Measurements from ENCODE around the gene RPTOR.

The RPTOR gene

GRCh38 chr17:80956321-80957190 lies 411.9 kb downstream of the RPTOR start:
- no peak for DNase-seq

DNA sequence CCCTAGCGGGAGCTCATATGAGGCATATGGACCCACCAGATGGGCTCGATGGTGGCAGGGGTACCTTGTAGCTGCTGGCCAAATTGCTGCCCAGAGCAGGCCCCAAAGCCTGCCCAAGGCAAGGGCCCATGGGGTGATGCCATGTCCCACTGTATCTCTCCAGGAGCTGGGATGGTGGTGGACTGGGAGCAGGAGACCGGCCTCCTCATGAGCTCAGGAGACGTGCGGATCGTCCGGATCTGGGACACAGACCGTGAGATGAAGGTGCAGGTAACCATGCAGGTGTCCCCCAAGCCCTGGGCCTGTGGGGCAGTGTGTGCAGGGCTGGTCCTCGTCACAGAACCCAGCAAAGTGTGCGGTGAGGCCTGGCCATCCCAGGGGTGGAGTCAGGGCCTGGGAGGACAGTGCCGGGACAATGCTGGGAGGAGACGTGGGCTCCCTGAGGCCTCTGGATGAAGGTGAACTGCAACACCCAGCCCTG lies 412.9 kb downstream of the RPTOR start:
- no peak for DNase-seq

GRCh38 chr17:80959330-80960036 lies 414.8 kb downstream of the RPTOR start:
- no peak for DNase-seq

- no peak for DNase-seq
Observed at GRCh38 chr17:80960037-80960796, 415.6 kb downstream of the RPTOR start.

- no peak for DNase-seq
Observed at GRCh38 chr17:80960797-80961452, 416.3 kb downstream of the RPTOR start.

DNA sequence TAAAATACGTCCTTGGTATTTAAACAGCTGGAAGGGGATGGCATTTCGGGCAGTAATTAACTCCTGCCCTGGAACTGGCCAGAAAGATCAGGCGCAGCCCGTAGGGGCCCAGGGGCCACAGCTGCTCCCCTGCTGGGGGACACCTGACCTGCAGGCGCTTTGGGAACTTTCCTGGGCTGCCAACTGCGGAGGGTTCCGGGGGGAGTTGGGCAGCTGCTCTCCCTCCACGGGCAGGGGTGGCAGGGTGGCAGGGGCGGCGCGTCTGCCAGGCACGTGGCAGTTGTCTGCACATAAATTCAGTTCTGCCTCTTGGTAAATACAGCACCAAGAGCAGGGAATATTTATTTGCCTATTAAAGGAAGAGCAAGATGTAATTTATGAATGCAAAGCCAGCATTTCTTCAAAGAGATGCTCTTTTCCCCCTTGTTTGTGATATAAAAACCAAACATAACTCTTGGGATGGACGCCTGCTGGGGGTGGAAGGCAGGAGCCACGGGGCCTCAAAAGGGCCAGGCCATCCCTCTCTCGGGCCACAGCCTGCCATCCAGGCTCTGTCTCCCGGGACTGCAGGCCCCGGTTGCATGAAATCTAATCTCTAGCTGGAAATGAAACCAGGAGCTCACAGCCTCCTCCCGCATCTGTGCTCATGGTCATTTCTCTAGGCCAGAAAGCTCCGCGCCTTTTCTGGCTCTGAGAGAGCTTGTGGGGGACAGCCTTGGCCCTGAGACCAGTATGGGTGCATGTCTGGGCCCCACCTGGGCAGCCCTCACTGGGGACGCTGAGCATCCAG lies 417.1 kb downstream of the RPTOR start:
- no peak for DNase-seq

DNA sequence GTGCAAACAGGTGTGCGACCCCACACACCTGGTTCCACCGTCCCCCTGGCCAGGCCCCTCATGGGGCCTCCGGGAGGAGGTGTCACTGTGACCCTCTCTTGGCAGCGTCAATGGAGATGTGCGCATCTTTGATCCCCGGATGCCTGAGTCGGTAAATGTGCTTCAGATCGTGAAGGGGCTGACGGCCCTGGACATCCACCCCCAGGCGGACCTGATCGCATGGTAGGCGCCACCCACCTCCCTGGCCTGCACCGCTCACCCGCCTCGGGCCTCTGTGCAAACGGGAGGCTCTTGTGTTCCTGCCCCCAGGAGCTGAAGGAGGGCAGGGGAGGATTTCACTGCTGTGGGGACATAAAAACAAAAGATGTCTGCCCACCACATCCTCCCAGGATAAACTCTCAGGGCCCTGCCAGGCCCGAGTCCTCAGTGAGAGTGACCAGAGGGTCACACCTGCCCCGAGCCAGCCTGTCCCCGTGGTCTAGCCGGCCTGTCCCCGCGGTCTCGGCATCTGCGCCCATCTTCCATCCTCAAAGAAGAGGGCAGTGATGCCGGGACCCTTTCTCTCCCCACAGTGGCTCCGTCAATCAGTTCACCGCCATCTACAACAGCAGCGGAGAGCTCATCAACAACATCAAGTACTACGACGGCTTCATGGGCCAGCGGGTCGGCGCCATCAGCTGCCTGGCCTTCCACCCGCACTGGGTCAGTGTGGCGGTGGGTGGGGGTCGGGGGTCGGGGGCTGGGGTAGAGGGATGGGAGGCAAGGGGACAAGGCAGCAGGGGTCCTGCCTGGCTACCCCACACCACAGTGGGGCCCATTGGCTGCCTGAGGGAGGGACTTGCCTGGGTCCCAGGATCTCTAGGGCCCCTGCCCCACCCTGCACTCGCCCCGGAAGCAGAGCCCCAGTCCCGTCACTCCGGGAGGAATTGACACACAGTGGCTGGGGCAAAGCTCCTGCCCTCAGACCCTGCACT lies 418.0 kb downstream of the RPTOR start:
- DNase-seq: no peak

- DNase-seq: no peak
Observed at GRCh38 chr17:80963812-80964543, 419.3 kb downstream of the RPTOR start.

DNA sequence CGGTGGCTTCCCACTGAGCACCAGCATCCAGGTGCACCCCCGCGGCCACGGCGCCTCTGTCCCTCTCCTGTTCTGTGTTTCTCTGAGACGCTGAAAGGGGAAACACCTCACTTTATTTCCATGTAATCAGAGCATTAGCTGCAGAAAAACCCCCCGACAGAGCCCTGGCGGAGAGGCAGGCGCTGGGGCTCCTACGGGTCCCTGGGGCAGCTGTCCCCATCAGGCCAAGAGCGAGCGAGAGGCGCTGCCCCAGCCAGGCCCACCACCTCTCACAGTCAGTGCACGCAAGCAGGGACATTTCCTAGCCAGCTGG lies 419.9 kb downstream of the RPTOR start:
- no peak for DNase-seq

- no peak for DNase-seq
Observed at GRCh38 chr17:80964859-80965580, 420.4 kb downstream of the RPTOR start.

DNA sequence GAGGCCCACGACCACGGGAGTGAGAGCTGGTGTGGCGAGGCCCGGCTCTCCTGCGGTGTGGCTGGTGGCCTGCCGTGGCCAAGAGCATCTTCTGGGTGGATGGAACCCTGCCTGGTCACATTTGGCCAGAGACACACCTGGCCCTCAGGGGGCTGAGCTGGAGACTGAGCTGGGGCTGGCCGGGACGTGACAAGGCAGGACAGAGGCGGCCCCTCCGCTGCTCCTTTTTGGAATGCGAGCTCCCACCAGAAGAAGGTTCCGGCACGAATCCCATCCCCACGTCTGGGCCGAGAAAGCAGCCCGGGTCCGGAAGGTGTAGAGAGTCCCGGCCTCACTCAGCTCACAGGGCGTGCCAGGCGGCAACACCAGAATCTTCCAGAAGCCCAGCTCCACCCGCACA lies 421.0 kb downstream of the RPTOR start:
- DNase-seq: no peak

DNA sequence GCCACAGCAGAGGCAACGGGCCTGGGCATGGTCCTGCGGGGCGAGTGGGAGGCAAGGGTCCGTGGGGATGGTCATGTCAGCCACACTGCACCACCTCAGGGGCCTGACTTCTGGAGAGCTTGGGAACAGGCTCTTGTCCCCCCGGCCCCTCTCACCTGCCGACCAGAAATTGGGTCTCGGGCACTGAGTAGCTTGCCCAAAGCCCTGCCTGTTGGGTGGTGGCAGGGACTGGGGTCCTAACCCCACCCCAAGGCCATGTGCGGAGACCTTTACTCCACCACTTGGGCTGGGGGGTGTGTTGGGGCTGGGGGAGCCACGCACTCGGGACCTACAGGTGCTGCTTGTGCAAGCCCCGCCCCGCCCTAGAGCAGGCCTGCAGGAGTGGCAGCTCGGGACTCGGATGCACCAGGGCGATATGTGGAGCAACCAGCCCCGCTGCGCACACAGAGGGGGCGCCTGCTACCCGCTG lies 422.8 kb downstream of the RPTOR start:
- DNase-seq: no peak

DNA sequence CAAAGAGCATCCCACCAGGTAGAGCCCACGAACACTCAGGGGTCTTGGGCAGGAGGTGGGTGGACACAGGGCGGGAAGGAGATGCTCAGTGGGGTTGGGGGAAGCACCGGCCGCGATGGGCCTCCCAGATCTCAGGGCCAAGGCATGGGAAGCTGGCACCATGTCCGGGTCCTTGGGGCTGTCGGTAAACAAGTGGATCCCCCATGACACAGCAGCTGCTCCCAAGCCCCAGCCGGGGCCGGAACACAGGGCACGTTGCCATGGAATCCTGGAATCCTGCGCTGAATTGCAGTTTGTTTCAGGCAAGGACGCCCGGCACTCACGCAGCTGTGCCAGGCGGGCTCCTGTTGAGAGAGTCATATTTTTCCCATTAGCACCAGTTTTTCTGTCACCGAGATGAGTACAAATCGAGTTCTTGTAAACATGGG lies 424.0 kb downstream of the RPTOR start:
- no peak for DNase-seq

GRCh38 chr17:80969030-80969673 lies 424.5 kb downstream of the RPTOR start:
- DNase-seq: no peak

- no peak for DNase-seq
Observed at GRCh38 chr17:80969674-80970043, 425.0 kb downstream of the RPTOR start.

DNA sequence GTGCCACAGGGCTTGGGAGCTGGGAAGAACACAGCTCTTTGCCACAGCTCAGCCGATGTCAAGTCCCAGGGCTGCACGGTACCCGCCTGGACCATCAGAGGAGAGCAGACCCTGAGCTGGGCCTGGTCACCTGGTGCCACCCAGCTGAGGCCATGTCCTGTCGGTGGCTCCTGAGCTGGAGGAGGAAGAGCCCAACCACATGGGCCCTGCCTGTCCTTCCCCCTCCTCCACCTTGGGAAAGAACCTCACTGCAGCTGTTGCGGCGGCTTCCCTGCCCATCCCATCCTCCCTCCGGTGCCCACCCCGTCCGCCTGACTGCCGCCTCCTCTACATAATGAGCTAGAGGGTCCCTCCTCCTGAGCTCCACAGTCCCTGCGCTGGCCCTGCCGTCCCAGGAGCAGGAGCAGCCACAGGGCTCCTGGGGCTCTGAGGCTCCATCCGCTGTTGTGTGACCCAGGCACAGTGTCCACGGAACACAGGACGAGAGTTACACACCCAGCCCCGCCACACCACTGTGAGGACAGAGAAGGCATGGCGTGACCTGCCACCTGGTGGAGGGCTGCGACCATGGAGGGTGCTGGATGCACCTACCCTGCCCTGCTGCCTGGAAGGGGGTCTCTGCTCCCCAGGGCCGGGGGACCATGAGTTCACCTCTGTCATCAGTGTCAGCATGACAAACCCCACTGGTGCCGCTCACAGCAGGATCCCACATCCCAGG lies 425.6 kb downstream of the RPTOR start:
- DNase-seq: no peak

- no peak for DNase-seq
Observed at GRCh38 chr17:80970762-80971703, 426.4 kb downstream of the RPTOR start.
